ENCODE measurements around the gene SH3PXD2B. TPM values are rescaled to one million over a fixed set of nuclear protein-coding genes. Genes with fewer than 3 reads are reported as not detected.
A peak's percentile ranks its signal among the peaks of the same experiment; 100 is the strongest.

The SH3PXD2B gene
- total RNA-seq, 1 donor from 2014 or later, result 30.9 TPM

DNA sequence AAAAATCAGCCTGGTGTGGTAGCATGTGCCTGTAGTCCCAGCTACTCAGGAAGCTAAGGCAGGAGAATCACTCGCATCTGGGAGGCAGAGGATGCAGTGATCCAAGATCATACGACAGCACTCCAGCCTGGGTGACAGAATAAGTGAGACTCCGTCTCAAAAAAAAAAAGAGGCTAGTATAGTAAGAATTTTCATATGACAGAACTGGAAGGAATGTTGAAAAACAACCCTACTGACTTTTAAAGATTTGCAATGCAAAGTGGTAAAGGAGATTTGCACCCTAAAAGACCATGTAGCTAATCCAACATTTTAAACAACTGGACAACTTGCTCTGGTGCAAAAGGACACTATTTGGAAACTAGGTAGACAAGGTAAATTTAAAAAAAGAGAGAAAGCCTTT, 58.1 kb downstream of the SH3PXD2B start:
- Histone ChIP-seq H3K4me1 (peaks cover 8% of the 10 kb centered on the region), H3K27me3 (no peaks in the 10 kb centered on the region), H3K36me3 (peaks cover 0 to 31% of the 10 kb centered on the region in 2 donors), H3K27ac (no peak overlapping the region), H3K9me3 (no peaks in the 10 kb centered on the region), H3K4me3 (no peak overlapping the region)
- intact Hi-C loops (cut with DNase I), result no loop called here
- DNase-seq (ENCODE audit: extremely low spot score in 2 of 2), result no peak
- TF ChIP-seq POLR2A (IDR thresholded peaks at IDR 0.05) (no peak), POLR2AphosphoS5 (IDR thresholded peaks at IDR 0.05; ENCODE audit: insufficient read depth in 1 of 2, low read depth in 1 of 2) (no peak)
- TF ChIP-seq, protein P1, sequence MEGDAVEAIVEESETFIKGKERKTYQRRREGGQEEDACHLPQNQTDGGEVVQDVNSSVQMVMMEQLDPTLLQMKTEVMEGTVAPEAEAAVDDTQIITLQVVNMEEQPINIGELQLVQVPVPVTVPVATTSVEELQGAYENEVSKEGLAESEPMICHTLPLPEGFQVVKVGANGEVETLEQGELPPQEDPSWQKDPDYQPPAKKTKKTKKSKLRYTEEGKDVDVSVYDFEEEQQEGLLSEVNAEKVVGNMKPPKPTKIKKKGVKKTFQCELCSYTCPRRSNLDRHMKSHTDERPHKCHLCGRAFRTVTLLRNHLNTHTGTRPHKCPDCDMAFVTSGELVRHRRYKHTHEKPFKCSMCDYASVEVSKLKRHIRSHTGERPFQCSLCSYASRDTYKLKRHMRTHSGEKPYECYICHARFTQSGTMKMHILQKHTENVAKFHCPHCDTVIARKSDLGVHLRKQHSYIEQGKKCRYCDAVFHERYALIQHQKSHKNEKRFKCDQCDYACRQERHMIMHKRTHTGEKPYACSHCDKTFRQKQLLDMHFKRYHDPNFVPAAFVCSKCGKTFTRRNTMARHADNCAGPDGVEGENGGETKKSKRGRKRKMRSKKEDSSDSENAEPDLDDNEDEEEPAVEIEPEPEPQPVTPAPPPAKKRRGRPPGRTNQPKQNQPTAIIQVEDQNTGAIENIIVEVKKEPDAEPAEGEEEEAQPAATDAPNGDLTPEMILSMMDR (IDR thresholded peaks at IDR 0.05), result no peak

DNA sequence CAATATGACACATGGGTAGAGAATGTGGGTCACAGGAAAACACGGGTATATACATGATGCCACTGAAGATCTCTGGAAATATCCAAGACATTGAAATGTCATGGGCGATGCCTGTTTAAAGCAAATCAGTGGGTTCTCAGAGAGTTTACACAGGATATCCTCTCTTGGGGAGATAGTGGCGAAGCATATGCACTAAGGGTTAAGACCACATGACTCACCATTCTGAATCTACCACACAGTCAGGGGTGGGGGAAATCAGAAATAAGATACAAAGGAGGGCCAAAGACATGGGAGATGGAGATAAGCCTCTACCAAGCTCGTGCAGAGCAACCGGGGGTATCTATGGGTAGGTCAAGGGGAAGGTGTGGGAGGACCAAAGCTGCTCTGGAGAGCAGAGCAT, 58.8 kb downstream of the SH3PXD2B start:
- no peaks in the 10 kb centered on the region for H3K27me3 ChIP-seq
- TF ChIP-seq POLR2A (IDR thresholded peaks at IDR 0.05) (no peak), POLR2AphosphoS5 (IDR thresholded peaks at IDR 0.05; ENCODE audit: insufficient read depth in 1 of 2, low read depth in 1 of 2) (no peak)
- TF ChIP-seq, protein P1 (IDR thresholded peaks at IDR 0.05), result no peak
- no peaks in the 10 kb centered on the region for H3K9me3 ChIP-seq
- intact Hi-C loops (cut with DNase I), result no loop called here
- H3K27ac ChIP-seq, result no peak overlapping the region
- no peak overlapping the region for H3K4me3 ChIP-seq
- H3K4me1 ChIP-seq, result peaks cover 4% of the 10 kb centered on the region
- peaks cover 0 to 31% of the 10 kb centered on the region in 2 donors for H3K36me3 ChIP-seq
- no peak for DNase-seq (ENCODE audit: extremely low spot score in 2 of 2)

DNA sequence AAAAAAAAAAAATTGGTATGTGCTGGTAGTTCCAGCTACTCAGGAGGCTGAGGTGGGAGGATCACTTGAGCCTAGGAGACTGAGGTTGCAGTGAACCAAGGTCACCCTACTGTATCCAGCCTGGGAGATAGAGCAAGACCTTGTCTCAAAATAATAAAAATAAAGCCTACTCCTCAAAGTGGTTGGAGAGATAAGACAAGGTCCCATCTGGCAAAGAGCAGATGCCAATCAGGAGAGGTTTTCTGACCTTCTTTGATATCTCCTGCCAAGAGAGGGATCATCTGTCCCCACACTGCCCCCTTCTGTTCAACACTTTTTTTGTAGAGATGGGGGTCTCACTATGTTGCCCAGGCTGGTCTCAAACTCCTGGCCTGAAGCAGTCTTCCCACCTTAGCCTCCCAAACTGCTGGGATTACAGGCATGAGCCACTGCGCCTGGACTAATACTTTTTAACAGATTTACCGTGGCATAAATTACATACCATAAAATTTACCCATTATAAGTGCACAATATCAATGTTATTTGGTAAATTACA, 64.7 kb downstream of the SH3PXD2B start:
- H3K27me3 ChIP-seq, result no peaks in the 10 kb centered on the region
- intact Hi-C loops (cut with DNase I), result no loop called here
- no peak for DNase-seq (ENCODE audit: extremely low spot score in 2 of 2)
- peak overlapping the region; percentile 10 for H3K27ac ChIP-seq
- no peak overlapping the region for H3K4me3 ChIP-seq
- H3K9me3 ChIP-seq, result no peaks in the 10 kb centered on the region
- peaks cover 20% of the 10 kb centered on the region for H3K4me1 ChIP-seq
- H3K36me3 ChIP-seq, result peaks cover 0 to 23% of the 10 kb centered on the region in 2 donors
- no peak for TF ChIP-seq POLR2AphosphoS5 (IDR thresholded peaks at IDR 0.05; ENCODE audit: insufficient read depth in 1 of 2, low read depth in 1 of 2)
- TF ChIP-seq, protein P1 (IDR thresholded peaks at IDR 0.05), result no peak
- TF ChIP-seq POLR2A (IDR thresholded peaks at IDR 0.05), result no peak

DNA sequence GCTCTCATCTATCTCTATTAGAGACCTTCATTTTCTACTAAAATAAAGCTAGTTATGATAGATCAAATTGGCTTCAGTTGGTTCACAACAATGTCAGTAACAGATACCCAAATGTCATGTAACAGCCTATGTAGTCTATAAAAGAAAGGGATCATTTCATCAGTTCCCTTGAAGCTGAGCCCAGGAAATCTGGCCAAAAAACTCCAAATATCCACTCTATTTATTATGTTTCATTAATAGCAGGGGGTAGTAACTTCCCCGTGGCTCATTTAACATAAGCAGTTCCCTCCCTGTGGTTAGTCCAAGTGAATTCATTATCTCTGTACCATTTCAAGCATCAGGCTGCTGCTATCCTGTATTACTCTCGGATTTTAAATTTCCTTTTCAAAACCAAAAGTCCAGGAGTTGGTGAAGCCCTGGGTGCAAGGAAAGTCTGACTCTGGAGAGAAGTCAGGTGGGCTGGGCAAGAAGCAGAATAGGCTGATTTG, 66.0 kb downstream of the SH3PXD2B start:
- intact Hi-C loops (cut with DNase I), result no loop called here
- DNase-seq (ENCODE audit: extremely low spot score in 2 of 2), result no peak
- Histone ChIP-seq H3K9me3 (no peaks in the 10 kb centered on the region), H3K4me1 (peaks cover 28% of the 10 kb centered on the region), H3K27me3 (no peaks in the 10 kb centered on the region), H3K27ac (peak overlapping the region; percentile 40), H3K36me3 (peaks cover 0 to 9% of the 10 kb centered on the region in 2 donors), H3K4me3 (no peak overlapping the region)
- TF ChIP-seq, protein P1 (IDR thresholded peaks at IDR 0.05), result no peak
- no peak for TF ChIP-seq POLR2AphosphoS5 (IDR thresholded peaks at IDR 0.05; ENCODE audit: insufficient read depth in 1 of 2, low read depth in 1 of 2)
- TF ChIP-seq POLR2A (IDR thresholded peaks at IDR 0.05), result no peak

DNA sequence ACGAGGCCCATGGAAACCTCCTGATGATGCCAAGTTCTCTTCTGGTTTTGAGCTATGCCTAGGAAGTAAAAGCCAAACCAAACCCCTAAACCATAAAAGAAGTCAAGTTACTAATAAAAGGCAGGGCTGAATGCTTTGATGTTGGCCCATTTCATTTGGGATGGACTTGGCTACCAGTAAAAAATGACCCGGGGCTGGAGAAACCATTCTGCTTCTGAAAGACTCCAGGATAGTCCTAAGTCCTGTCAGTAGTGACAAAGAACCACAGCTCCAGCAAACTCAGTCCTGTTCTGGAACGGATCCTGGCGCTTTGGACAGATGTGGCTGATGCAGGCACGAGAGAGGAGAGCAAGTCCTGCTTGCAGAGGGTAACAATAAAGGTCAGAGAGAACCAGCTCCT, 68.6 kb downstream of the SH3PXD2B start:
- DNase-seq (ENCODE audit: extremely low spot score in 2 of 2), result no peak
- peak overlapping the region; percentile 62 for H3K27ac ChIP-seq
- TF ChIP-seq POLR2A (IDR thresholded peaks at IDR 0.05) (no peak), POLR2AphosphoS5 (IDR thresholded peaks at IDR 0.05; ENCODE audit: insufficient read depth in 1 of 2, low read depth in 1 of 2) (no peak)
- TF ChIP-seq, protein P1 (IDR thresholded peaks at IDR 0.05), result no peak
- peaks cover 0 to 11% of the 10 kb centered on the region in 2 donors for H3K36me3 ChIP-seq
- no peaks in the 10 kb centered on the region for H3K27me3 ChIP-seq
- intact Hi-C loops (cut with DNase I), result no loop called here
- no peaks in the 10 kb centered on the region for H3K9me3 ChIP-seq
- H3K4me3 ChIP-seq, result no peak overlapping the region
- peaks cover 43% of the 10 kb centered on the region for H3K4me1 ChIP-seq

Measured in vagina (tissue), 2 donors.